Activated CD4-positive, alpha-beta T cell treated with anti-CD3 and anti-CD28 coated beads, Interleukin-10, Interleukin-2, amounts not matched to agents 100 ng/mL and 50 ng/mL, durations not matched to agents 16 hours and 8 hours (primary cell): ENCODE data around the gene SH3PXD2A.

Source experiments
- DNase-seq: peaks from one replicate; pipeline ENCODE4 v3.0.0-alpha.2; 2020

The SH3PXD2A gene, protein sequence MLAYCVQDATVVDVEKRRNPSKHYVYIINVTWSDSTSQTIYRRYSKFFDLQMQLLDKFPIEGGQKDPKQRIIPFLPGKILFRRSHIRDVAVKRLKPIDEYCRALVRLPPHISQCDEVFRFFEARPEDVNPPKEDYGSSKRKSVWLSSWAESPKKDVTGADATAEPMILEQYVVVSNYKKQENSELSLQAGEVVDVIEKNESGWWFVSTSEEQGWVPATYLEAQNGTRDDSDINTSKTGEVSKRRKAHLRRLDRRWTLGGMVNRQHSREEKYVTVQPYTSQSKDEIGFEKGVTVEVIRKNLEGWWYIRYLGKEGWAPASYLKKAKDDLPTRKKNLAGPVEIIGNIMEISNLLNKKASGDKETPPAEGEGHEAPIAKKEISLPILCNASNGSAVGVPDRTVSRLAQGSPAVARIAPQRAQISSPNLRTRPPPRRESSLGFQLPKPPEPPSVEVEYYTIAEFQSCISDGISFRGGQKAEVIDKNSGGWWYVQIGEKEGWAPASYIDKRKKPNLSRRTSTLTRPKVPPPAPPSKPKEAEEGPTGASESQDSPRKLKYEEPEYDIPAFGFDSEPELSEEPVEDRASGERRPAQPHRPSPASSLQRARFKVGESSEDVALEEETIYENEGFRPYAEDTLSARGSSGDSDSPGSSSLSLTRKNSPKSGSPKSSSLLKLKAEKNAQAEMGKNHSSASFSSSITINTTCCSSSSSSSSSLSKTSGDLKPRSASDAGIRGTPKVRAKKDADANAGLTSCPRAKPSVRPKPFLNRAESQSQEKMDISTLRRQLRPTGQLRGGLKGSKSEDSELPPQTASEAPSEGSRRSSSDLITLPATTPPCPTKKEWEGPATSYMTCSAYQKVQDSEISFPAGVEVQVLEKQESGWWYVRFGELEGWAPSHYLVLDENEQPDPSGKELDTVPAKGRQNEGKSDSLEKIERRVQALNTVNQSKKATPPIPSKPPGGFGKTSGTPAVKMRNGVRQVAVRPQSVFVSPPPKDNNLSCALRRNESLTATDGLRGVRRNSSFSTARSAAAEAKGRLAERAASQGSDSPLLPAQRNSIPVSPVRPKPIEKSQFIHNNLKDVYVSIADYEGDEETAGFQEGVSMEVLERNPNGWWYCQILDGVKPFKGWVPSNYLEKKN

DNA sequence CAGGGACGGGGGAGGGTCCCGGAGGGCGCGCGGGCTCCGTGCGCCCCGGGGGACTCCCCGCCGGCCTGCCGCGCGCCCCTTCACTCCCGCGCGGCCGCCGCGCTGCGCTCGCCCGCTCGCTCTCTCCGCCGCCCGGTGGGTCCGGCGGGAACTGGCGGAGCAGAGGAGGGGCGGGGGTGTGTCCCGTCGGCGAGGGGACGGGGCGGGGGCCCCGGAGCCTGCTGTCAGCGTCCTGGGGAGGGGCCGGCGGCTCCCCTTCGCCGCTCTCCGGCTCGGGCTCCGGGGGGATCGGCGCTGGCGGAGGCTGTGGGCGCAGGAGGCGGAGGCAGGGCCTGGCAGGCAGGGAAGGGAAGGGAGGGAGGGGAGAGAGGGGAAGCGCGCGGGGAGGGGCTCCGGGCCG is at the start of gene SH3PXD2A:
Gene SH3PXD2A, minus strand, starts transcription at position 153 of the 400 bp plus-strand sequence. CDS start 310 bp downstream, outside the sequence.
- no peak for DNase-seq

DNA sequence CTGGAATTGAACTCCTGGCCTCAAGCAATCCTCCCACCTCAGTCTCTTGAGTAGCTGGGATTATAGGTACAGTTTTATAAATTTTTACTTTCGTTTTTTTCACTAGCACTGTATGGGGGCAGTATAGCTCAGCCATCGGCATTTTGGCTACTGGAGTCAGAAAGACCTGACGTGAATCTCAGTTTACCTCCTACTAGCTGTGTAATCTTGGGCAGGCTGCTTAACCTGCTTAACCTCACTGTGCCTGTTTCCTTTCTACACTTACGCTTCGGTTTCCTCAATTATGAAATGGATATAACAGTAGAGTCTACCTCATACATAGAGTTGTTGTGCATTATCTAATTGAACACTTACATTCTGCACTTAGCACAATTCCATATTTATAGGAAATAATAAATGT is 45.9 kb upstream of the SH3PXD2A start:
- DNase-seq: no peak

DNA sequence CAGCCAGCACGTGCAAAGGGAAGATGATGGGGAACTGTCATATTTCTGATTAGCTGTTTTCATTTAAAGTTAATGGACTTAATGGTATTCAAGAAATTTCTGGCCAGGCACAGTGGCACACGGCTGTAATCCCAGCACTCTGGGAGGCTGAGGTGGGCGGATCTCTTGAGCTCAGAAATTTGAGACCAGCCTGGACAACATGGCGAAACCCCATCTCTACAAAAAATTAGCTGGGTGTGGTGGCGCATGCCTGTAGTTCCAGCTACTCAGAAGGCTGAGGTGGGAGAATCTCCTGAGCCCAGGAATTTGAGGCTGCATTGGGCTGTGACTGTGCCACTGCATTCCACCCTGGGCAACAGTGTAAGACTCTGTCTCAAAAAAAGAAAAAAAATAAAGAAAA is 43.9 kb upstream of the SH3PXD2A start:
- DNase-seq: no peak

DNA sequence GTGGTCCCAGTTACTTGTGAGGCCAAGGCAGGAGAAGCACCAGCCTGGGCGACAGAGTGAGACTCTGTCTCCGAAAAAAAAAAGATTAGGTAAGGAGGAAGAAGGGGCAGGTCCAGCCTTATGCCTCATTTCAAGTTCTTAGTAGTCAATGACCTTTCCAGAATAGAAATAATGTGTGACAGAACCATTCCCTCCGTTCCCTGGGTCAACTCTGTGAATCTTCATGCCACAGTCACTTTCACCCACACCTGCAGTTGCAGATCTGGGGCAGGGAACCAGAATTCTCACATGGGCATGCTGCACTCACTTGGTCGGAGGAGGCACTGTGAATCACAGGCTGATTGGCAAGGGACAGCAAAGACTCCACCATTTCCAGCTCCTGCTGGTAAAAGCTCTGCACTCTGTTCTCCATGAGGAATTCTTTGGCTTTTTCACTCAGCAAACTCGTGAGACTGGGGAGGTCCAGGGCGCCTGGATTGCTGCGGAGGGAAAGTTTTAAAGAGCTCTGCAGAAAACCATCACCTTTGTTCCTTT is 41.9 kb upstream of the SH3PXD2A start:
- no peak for DNase-seq

DNA sequence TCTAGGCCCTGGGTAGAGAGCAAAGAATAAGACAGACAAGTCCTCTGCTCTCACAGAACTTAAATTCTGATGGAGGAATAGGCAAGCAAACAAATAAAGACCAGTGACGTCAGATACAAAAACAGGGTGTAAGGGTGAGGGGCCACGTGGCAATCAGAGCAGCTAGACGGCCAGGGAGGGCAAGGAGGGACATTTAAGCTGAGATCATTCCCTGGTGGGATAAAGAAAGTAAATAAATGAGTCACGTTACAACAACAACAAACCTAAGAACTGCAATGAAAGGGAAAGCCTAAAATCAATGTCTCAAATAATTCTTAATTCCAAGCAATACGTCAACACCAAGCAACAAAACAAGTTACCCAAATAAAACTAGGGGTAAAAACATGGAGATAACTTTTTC is 40.8 kb upstream of the SH3PXD2A start:
- DNase-seq: no peak

DNA sequence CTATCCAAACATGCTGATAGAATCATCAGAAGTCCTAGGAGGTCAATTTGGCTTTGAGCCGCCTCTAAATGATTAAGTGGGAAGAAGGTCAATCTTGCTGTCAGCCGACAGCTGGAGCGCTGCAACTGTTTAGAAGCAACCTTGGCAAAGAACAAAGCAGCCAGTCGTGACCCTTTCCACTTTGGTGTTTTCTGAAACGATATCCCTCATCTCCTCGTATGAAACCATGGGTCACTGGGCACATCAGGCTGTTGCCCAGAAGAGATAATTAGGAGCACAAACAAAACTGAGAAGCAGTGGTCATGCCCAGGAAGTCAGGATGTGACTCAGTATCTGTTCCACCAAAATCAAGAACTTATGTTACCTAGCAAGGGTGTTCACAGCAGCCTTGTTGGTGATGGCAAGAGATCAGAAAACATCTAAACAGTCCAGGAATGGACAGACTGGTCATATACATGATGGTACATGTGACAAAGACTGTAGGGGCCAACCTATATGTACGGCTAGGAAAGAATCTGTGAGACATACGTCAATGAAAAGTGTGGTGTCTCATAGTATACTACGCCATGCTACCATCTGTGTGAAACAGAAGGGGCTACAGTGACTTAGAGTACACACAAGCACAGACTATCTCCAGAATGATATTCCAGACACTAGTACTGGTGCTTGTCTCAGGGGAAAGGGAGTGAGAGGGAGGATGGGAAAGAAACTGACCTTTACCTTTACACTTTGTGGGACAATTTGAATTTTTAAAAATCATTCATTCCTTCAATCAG is 40.2 kb upstream of the SH3PXD2A start:
- DNase-seq: peak; percentile 58

DNA sequence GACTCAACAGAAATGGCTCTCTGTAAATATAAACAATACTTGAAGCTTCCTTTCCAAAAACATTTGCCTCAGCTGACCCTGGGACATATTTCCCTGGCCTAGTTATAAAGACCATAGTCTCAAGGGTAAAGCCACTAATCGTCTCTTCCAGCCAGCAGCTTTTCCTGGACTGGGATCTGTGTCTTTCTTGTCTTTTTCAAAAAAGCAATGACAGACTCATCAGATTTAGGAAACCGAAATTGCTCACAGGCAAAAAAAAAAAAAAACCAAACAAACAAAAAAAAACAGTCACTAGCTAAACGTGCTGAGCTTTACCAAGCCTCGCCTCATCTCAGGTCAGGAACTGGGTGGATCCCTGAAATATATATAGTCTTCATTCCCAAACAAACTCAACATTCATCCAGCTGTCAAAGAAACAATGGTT is 39.1 kb upstream of the SH3PXD2A start:
- DNase-seq: no peak

DNA sequence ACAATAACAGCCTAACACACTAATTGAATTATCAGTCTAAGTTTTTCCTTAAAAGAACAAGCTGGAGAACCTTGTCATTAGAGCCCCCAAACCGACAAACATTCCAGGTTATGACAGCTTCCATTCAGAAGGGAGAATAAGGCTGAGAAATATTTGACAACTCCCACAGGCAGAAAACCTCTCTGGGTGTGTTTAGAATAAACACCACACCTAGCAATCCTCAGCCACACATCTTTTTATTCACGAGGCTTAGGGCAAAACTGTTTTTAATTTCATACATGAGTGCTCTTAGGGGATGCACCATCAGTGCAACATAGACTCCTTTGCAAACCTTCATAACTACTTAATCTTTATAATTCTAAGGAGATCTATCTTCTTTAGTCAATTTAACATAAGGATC is 38.4 kb upstream of the SH3PXD2A start:
- DNase-seq: no peak

DNA sequence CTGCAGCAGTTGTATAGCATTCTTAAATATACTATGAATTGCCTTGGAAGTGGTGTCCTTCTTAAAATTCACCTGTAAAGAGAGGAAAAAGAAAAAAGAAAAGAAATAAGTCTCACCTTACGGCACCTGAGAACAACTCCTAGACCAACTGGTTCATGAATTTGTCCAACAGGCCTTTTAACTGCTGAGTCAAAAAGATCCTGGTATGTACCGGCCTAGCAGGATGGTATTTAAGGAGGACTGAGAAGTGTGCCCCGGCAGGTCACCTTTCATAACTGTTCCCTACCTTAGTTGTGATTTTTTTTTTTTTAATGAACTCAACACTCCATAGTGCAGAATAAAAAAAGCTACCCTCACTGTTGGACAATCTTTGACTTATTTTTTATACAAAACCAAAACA is 36.8 kb upstream of the SH3PXD2A start:
- no peak for DNase-seq

DNA sequence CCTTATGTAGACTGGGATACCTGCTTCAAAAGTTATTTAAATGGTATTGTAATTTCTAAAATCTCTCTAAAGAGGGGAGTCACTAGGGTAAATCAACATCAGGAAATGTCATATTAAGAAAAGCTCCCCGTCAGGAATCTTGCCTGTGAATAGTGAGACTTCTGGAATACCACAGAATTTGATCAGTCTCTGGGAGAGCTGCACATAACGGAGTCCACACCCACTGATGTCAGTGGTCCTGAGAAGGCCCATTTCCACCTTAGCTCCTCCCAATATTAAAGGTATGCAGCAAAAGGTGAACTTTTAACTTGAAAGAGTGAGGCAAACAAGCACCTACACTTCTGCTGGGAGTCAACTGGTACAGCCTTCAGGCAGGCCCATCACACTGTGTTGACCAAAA is 35.3 kb upstream of the SH3PXD2A start:
- DNase-seq: no peak

DNA sequence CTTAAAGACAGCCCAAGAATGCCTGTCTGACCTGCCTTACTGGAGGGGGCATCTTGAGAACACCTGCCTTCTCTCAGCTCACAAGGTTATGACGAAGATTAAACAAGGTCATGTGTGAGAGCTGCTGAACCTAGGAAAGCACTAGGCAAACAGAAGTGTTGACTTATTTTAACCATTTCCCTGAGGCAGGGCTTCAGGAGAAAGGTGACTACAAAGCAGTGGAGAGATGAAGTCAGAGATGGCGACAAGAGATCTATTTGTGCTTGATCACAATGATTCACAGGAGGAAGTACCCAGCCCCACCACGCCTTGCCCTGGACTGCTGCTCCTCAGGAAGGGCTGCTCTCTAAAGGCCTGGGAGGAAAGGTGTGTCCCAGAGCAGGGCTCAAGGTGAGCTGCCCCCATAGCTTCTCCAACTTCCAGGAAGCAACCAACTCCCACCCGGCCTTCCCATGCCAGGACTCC is 34.9 kb upstream of the SH3PXD2A start:
- peak; percentile 38 for DNase-seq

DNA sequence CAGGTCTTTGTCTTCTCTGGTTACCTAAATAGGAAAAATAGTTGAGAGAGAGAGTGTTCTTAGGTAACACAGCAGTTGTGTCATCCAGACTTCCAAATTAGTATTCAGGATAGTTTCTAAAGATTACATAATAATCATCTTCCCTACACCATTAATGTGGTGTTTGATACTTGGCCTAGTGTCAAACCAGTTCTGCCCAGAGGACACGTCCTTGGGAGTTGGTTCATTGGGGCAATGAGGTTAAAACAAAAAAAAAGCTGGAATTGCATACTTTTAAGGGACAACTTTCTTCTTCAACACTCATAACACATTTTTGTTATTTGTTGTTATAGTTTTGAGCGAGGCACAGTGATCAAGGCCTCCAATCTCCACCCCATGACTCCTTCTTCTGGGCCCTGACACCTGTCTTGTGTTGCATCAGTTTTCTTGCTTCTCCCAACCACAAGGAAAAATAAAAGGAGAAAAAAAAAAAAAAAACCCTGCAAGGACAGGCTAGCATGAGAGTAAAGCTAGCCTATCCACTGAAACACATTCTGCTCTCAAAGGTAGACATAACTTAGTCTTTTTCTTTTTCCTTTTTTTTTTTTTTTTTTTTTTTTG is 33.8 kb upstream of the SH3PXD2A start:
- DNase-seq: no peak

DNA sequence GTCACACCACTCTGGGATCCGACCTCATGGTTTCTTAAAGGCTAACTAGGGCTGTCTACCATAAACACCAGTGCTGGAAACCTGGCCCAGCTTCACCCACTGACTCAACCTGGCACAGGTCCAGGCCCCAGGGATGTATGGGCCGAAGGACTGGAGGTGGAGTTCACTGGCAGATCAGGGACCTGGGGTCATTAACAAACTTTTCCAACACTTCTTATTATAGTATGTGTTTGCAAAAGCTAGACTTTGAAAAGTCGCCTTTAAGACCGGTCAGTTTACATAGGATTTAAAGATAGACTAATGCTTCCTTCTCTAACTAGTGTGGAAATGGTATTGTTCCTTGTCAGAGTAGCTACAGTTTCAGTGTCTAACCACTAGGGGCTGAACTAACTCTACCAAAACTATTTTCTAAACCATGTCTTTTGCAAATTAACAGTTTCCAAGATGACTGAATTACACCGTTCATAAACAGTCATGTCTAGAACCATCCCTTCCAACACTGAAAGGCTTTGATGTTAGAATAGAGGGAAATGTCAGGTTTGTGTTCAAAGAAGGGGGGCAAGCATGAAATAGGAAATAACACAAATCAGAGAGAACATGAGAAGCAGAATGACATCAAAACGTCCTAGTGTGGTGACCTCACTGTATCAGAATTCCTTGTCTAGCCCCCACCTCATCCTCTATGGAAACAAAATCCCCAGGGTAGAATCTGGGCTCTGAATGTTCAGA is 32.9 kb upstream of the SH3PXD2A start:
- peak; percentile 69 for DNase-seq

DNA sequence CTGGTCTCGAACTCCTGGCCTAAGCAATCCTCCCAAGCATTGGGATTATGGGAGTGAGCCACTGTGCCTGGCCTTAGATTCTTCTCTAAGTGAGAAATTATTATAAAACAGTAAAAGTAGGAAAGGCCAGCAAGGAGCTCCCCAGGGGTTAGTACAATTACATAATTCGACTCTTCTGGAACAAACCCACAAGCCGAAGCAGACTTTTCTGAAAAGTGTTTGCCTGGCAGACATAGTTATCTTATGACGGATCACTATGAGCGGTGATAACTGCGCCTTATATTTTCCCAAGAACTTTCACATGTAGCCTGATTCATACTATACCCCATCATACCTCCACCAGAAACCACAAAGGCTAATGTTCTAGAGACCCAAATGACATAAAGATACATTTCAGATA is 30.2 kb upstream of the SH3PXD2A start:
- no peak for DNase-seq

DNA sequence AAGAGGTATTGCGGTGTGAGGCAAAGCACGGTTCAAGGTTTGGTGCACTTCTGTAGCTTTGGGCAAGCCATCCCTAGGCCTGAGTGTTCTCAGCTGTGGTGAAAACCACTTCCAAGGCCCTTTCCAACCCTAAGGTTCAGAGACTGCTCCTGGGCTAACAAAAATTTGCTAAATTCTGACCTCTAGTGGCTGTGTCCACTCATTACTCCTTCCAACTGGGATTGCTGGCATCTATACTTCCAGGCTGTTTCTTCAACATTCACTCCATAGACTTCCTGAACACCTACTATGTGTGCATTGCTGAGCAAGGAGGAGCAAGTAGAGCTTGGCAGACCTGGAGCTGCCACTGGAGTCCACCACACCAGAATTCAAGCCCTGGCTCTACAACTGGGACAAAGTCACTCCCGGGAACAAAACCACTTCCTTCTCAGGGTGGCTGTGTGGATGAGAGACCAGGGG is 29.3 kb upstream of the SH3PXD2A start:
- peak; percentile 44 for DNase-seq

DNA sequence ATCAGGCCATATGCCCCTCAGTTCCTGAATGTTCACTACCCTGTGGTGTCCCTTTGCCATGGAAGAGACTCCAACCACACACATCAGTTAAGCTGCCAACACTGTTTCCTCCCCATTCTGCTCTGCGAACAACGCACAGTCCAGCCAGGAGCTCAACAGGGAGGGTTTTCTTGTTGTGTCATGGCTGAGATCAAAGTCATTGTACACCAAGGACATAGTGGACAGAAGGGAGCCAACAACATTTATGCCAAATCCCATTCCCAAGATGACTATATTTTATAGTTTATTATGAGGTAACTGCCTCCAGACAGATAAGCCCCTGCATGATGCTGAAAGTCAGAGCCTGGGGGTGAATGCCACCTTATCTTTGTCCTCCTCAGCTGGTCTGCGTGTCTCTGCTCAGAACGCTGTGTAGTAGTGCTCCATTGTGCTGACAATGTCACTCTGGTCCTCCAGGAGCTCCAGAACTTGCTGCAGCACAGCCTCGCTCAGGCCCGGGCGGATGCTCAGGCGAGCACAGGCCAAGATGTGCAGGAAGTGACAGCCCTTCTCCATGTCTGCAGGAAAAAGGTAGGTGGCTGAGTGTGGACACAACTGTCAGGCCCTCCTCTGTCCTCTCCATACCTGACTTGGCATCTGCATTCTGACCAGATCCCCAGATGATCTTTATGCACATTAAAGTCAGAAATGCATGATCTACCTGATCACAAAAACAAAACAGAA is 27.1 kb upstream of the SH3PXD2A start:
- DNase-seq: no peak

DNA sequence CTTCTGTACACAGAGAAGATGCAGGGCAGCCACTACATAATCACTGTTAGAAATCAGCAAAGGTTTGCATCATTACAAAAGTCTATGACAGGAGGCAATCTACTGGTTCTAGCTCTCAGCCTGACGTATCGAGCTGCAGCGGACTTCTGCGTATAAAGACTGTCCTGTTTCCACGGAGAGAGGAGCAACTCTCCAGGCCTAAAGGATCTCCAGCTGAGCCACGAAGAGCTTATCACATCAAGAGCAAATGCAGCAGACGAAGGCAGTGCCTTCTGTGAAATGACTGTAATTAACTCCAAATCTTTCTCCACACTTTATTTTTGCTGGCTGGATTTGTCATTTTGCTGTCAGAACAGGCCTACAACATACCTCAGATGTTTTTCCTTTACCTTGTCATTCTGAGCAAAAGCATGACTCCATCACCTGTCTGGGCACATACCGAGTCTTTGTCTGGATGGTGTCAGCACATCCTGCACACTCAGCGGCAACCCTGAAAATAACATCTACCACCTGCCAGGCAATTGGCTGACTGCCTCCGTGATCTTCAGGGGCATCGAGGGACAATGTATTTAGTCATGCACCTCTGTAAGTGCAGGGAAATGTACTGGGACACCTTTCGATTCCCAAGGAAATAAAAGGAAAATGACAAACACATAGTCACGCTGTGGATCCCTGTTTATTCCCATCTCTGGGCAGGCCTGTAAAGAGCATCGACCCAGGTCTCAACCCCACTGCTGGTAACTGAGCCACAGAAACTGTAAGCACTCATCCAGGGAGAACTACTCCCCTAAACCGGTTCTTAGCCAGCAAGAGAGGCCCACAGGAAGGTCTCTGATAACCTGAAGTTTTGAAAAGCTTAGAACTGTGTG is 26.3 kb upstream of the SH3PXD2A start:
- no peak for DNase-seq

DNA sequence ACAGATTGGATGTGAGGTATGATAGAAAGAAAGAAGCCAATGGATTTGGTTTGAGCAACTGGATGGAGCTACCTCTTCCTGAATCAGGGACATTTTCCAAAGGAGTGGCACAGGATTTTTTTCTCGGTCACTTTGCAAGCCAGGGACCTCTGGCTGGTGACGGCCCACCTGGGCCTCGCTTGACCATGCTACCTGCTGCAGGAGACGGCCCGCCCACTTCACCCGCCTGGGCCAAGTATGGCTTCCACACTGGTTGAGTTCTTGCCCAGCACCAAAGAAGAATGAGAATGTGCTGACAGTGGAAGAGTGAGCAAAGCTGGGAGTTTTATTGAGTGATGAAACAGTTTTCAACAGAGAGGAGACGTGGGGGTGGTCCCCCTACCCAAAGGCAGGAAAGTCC is 24.5 kb upstream of the SH3PXD2A start:
- DNase-seq: no peak

DNA sequence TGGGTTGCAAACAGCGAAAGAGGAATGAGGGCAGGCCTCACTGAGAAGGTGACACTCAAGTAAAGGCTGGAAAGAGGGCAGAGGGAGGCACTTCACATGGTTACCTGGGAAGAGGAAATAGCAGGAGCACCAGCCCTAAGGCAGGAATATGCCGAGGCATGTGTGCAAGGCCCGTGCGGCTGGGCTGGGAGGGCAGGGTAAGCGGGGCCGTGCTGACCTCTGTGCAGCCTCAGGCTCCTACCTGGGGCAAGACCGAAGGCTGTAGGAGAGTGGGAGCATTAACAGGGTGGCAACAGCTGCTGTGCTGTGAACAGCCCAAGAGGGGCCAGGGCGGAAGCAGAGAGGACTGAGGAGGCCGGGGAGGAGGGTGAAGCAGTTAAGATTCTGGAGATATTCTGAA is 24.0 kb upstream of the SH3PXD2A start:
- no peak for DNase-seq
